Measurements from ENCODE around the gene NEDD4L.

GRCh38 chr18:58382446-58382845 lies 338.4 kb downstream of the NEDD4L start:
- TF ChIP-seq SUZ12 (IDR thresholded peaks at IDR 0.05; ENCODE audit: extremely low read depth, insufficient read depth, insufficient read length): no peak
- TF ChIP-seq ZNF274 (IDR thresholded peaks at IDR 0.05; ENCODE audit: low read depth, low read length): no peak
- TF ChIP-seq YY1 (IDR thresholded peaks at IDR 0.05; ENCODE audit: insufficient read depth, insufficient read length): no peak

All from NT2/D1 (cell line).